Fibroblast of skin of scalp (primary cell): ENCODE results near the gene TUT4. TPM values are rescaled to one million over a fixed set of nuclear protein-coding genes. Genes with fewer than 3 reads are reported as not detected.
"Not testable (repeated sequence)": the region's sequence is repeated elsewhere in the genome, so short reads cannot be mapped to it uniquely, and the experiment has no call there.

Experiments
- DNase-seq: peaks from one replicate; pipeline ENCODE4 v3.0.0-alpha.2; 2013
- polyA plus RNA-seq, 2 experiments: library from polyadenylated mRNA; unstranded; fragments of 120-200 nt; gene quantifications; one replicate each; pipeline ENCODE4 v1.2.1, GENCODE V29; 2013; ENCODE audit not compliant: insufficient read length in 2 of 2

TUT4 gene
- 27.9 TPM for polyA plus RNA-seq (2013, experiment 1 of 2; ENCODE audit: insufficient read length)
- 34.1 TPM for polyA plus RNA-seq (2013, experiment 2 of 2; ENCODE audit: insufficient read length)

- peak; percentile 89 for DNase-seq
Measured at GRCh38 chr1:52552505-52553361, at the start of gene TUT4. Gene TUT4 (minus strand): TSS chr1:52553092. CDS start chr1:52526280, 26,812 bp downstream.

GRCh38 chr1:52601991-52602855 lies 49.3 kb upstream of the TUT4 start, which contains the start of gene GPX7:
Gene GPX7 (plus strand): TSS chr1:52602371. CDS start chr1:52602410, 39 bp downstream.
- DNase-seq = peak; percentile 72

DNA sequence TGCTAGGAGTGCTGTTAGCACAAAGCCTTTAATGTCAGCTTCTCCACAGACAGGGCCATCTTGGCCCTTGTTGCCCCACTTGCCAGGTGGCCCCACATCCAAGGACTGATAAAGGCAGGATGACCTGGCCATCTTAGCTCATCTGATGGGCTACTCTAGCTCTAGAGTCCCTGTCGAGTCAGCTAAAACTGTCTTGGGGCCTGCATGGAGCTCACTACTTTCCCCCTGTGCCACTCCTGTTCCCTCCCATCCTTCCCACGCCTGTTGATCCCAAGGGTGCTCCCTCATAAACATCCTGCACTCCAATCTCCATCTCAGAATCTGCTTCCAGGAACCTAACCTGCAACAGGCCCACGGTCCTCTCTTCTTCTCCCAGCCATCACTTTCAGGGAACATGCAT lies 48.6 kb upstream of the TUT4 start:
- DNase-seq = no peak

- no peak for DNase-seq
Measured at GRCh38 chr1:52600533-52601179, 47.8 kb upstream of the TUT4 start.

GRCh38 chr1:52599236-52599635 lies 46.3 kb upstream of the TUT4 start:
- no peak for DNase-seq

DNA sequence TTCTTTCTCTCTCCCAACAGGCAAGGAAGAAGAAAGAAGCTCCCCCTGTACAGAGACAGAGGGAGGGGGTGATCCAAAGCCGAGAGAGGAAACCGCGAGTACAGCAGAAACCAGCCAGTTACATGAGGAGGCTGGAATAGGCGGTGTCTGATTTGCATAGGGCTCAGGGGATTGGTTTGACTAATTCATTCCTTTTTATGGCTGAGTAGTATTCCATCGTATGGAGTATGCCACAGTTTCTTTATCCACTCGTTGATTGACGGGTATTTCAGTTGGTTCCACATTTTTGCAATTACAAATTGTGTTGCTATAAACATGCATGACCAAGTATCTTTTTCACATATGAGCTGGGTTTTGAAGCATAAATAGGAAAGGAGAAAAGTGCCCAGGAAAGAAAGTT lies 45.8 kb upstream of the TUT4 start:
- DNase-seq = no peak

GRCh38 chr1:52597912-52598311 lies 45.0 kb upstream of the TUT4 start:
- no peak for DNase-seq

DNA sequence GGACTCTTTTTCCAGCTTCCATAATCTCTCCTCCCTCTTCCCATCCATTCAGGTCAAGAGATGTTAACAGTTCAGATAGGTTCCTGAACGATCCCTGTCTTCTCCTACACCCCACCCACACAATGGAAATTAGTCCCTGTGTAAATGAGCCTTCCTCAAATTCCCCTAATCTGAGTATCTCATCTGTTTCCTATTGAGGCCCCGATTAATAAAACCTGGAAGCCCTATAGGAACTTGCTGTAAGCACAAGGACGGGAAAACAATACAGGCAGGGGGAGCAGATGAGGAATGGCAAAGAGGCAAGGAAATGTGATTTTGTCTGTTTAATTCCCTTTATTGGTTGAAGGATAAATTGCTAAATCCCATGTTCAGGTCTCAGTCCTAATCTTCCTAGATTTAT lies 42.2 kb upstream of the TUT4 start:
- DNase-seq = no peak

- no peak for DNase-seq
Measured at GRCh38 chr1:52593495-52593894, 40.6 kb upstream of the TUT4 start.

DNA sequence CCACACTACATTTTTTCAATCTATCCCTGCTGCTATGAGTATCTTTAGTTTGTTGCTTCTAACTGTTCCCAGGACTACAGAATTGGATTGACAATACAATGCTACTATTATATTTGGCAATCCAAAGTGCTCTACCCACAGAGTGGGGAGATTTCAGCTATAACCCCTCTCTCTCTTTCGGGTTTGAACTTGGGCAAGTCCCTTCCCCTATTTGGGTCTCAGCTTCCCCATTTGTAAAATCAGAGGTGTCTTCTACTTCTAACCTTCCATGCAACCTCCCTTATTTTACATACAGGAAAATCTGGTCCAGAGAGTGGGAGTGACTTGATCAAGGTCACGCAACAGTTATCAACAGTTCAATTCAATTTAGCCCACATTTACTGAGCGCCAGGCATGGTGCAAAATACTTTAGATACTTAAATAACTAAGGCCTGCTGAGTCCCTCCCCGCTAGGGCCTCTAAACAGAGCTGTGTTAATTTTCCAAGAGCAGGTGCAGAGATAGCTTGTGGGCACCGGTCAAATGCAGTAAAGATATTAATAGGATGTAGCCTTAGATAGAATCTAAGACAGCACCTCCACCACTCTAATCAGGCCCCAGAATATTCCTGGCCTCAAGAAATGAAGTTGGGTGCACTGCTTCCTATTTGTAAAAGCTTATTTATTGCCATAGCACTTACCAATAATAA lies 39.9 kb upstream of the TUT4 start:
- DNase-seq = no peak

- DNase-seq = no peak
Measured at GRCh38 chr1:52590266-52590665, 37.4 kb upstream of the TUT4 start.

GRCh38 chr1:52588535-52588934 lies 35.6 kb upstream of the TUT4 start:
- DNase-seq = no peak

DNA sequence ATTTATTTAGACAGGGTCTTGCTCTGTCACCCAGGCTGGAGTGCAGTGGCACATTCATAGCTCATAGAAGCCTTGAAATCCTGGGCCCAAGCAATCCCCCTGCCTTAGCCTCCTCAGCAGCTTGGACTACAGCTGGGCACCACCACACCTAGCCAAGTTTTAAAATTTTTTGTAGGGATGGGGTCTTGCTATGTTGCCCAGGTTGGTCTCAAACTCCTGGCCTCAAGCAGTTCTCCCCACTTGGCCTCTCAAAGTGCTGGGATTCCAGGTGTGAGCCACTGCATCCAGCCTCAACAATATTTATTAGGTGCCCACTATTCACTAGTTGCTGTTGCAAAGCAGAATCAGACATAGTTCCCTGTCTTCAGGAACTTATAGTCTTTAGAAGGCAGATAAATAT lies 35.1 kb upstream of the TUT4 start:
- no peak for DNase-seq

DNA sequence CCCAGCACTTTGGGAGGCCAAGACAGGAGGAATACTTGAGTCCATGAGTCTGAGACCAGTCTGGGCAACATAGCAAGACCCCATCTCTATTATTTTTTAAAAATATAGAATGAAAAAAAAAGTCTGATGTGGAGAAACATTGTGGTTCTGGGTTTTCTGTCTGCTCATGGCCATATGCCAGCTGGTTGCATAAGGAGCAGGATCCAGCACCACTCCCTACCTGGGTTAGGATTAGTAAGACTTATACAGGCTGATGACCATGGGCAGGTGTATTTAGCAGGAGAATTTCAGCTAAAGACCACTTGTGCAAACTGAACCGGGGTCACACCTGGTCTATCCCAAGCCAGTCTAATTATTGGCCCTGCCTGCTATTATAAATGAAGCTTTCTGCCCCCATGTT lies 32.6 kb upstream of the TUT4 start:
- no peak for DNase-seq

DNA sequence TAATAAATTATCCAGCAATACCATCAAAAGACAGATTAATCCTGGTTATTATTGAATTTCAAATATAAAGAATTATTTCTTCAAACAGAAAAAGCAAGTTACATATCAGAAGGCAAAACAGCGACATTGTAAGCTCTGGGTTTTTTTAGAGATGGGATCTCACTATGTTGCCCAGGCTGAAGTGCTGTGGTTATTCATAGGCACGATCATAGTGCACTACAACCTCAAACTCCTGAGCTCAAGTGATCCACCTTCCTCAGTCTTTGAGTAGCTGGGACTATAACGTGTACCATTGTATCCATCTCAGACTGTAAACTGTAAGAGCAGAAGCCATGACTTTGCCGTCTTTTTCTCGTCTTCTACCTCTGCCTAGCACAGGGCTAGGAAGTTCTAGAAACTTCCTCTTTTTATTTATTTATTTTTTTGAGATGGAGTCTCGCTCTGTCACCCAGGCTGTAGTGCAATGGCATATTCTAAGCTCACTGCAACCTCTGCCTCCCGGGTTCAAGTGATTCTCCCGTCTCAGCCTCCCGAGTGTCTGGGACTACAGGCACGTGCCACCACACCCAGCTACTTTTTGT lies 29.3 kb upstream of the TUT4 start:
- DNase-seq = no peak

DNA sequence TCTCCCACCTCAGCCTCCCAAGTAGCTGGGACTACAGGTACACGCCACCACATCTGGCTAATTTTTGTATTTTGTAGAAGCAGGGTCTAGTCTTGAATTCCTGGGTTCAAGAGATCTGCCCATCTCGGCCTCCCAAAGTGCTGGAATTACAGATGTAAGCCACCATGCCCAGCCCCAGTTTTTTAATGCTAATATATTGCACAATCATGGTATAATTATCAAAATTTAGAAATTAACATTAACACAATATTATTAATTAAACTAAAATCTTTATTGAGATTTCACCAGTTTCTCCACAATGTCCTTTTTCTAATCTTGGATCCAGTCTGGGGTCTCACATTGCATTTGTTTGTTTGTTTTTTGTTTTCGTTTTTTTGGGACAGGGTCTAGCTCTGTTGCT lies 27.4 kb upstream of the TUT4 start:
- no peak for DNase-seq

DNA sequence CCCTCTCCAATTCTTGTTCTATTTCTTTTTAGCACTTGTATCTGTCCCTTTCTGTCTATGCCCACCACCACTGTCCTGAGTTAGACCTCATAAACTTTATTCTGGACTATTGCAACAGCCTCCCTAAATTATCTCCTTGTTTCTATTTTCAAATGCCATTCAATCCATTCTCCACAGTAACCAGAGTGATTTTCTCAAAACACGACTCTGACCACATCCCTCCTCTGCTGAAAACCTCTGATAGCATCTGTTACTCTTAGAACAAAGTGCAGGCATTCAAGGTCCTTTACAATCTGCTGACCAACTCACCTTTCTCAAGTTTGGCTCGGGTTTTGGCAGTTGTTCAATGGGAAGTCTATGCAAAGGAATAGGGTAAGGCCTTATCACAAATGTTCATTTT lies 26.5 kb upstream of the TUT4 start:
- DNase-seq = no peak

DNA sequence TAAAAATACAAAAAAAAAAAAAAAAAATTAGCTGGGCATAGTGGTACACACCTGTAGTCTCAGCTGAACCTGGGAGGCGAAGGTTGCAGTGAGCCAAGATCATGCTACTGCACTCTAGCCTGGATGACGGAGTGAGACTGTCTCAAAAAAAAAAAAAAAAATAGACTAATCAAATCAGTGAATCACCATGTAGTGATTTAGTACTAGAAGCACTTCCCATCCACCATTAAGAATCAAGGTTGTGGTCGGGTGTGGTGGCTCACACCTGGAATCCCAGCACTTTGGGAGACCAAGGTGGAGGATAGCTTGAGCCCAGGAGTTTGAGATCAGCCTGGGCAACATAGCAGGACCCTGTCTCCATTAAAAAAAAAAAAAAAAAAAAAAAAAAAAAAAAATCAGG lies 25.2 kb upstream of the TUT4 start:
- DNase-seq = not testable (repeated sequence)

DNA sequence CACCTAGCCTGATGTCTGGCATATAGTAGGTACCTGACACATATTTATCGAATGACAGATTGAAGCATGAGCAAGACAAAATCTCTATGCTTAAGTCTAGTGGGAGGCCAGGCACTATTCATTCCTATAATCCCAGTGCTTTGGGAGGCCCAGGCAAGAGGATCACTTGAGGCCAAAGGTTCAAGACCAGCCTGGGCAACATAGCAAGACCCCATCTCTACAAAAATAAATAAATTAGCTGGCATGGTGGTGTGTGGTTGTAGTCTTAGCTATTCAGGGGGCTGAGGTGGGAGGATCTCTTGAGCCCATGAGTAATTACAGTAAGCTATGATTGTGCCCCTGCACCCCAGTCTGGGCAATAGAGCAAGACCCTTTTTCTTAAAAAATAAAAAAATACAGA lies 23.2 kb upstream of the TUT4 start:
- no peak for DNase-seq

DNA sequence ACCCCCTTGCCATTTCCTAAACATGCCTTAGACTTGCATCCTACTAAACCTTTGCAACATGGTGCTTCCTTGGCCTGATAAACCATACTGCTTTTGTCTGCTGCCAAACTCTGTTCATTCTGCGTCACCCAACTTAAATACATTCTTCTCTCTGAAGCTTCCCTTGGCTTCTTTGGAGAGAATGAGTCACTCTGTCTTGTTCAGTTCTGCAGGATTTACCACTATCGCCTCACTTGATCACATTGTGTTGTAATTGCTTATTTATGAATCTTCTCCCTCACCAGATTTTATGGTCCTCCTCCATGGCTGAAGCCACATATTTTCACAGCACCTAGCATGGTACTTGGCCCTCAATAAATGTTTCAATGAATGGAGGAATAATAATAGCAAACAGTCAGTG lies 21.7 kb upstream of the TUT4 start:
- peak; percentile 72 for DNase-seq

- no peak for DNase-seq
Measured at GRCh38 chr1:52572387-52572786, 19.5 kb upstream of the TUT4 start.

DNA sequence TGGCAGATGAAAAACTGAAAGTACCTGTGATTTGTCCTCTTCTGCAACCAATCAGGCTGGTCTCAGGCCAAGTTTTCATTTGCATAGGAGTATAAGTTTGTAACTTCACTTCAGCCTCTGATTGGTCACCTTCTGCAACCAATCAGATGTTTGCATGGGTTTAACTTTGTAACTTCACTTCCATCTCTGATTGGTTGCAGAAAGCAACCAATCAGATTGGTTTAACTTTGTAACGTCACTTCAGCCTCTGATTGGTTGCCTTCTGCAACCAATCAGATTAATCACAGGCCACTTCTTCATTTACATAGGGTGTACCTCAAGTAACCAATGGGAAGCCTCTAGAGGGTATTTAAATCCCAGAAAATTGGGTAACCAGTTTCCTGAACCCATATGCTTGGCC lies 18.9 kb upstream of the TUT4 start:
- DNase-seq = peak; percentile 32
